ENCODE measurements around the gene SMAD3. TPM values are rescaled to one million over a fixed set of nuclear protein-coding genes. Genes with fewer than 3 reads are reported as not detected.
A peak's percentile ranks its signal among the peaks of the same experiment; 100 is the strongest.

SMAD3 gene
- total RNA-seq, 1 experiment from 2014 or later = 54.8 TPM

- Mint-ChIP-seq H3K4me1 (ENCODE audit: low read depth, unreplicated experiment) (peaks cover 35% of the 10 kb centered on the region), H3K36me3 (ENCODE audit: insufficient read depth, unreplicated experiment) (peaks cover 59% of the 10 kb centered on the region)
- H3K36me3 ChIP-seq (ENCODE audit: control insufficient read depth, insufficient read depth, low read length) = no peaks in the 10 kb centered on the region; the same call in none of the 2 replicates
These were observed 115.3 kb downstream of the SMAD3 start for GRCh38 chr15:67180514-67181191.

GRCh38 chr15:67181221-67181639, 115.8 kb downstream of the SMAD3 start:
- Histone ChIP-seq H3K9me3 (no peaks in the 10 kb centered on the region), H3K27me3 (replicated peaks; ENCODE audit: control insufficient read depth, insufficient read depth, low read length) (no peaks in the 10 kb centered on the region), H3K4me1 (peaks cover 37% of the 10 kb centered on the region), H3K4me3 (ENCODE audit: low read depth, low read length) (no peak overlapping the region), H3K36me3 (ENCODE audit: control insufficient read depth, insufficient read depth, low read length) (no peaks in the 10 kb centered on the region; the same call in none of the 2 replicates)
- no TSS peak for BruUV-seq (replicated peaks)
- POLR2A ChIA-PET = no interaction called here
- no peak for TF ChIP-seq CTCF (IDR thresholded peaks at IDR 0.05; ENCODE audit: insufficient read depth in 1 of 2, low read depth in 1 of 2, low read length in 1 of 2, severe bottlenecking in 1 of 2, unreplicated experiment in 1 of 2)
- no peak overlapping the region for H3K27ac Mint-ChIP-seq (ENCODE audit: unreplicated experiment)
- peaks cover 31% of the 10 kb centered on the region for H3K4me1 Mint-ChIP-seq (ENCODE audit: low read depth, unreplicated experiment)
- CTCF ChIA-PET = no interaction called here
- H3K9me3 Mint-ChIP-seq (ENCODE audit: unreplicated experiment) = no peaks in the 10 kb centered on the region
- intact Hi-C loops (cut with micrococcal nuclease; ENCODE audit: unreplicated experiment) = no loop called here
- peaks cover 59% of the 10 kb centered on the region for H3K36me3 Mint-ChIP-seq (ENCODE audit: insufficient read depth, unreplicated experiment)
- DNase-seq = no peak
- H3K27me3 Mint-ChIP-seq (ENCODE audit: insufficient read depth, unreplicated experiment) = no peaks in the 10 kb centered on the region
- H3K4me3 Mint-ChIP-seq (ENCODE audit: unreplicated experiment) = no peak overlapping the region

More at GRCh38 chr15:67180514-67181191, 115.3 kb downstream of the SMAD3 start:
- ChIA-PET POLR2A (no interaction called here), CTCF (no interaction called here)
- no peak for DNase-seq
- H3K4me1 ChIP-seq = peaks cover 41% of the 10 kb centered on the region
- no peak for TF ChIP-seq CTCF (IDR thresholded peaks at IDR 0.05; ENCODE audit: insufficient read depth in 1 of 2, low read depth in 1 of 2, low read length in 1 of 2, severe bottlenecking in 1 of 2, unreplicated experiment in 1 of 2)
- H3K4me3 ChIP-seq (ENCODE audit: low read depth, low read length) = no peak overlapping the region
- H3K27me3 ChIP-seq (replicated peaks; ENCODE audit: control insufficient read depth, insufficient read depth, low read length) = no peaks in the 10 kb centered on the region
- no peaks in the 10 kb centered on the region for H3K27me3 Mint-ChIP-seq (ENCODE audit: insufficient read depth, unreplicated experiment)
- no peak overlapping the region for H3K27ac Mint-ChIP-seq (ENCODE audit: unreplicated experiment)
- no TSS peak for BruUV-seq (replicated peaks)
- H3K9me3 Mint-ChIP-seq (ENCODE audit: unreplicated experiment) = no peaks in the 10 kb centered on the region
- no peaks in the 10 kb centered on the region for H3K9me3 ChIP-seq
- intact Hi-C loops (cut with micrococcal nuclease; ENCODE audit: unreplicated experiment) = no loop called here
- no peak overlapping the region for H3K4me3 Mint-ChIP-seq (ENCODE audit: unreplicated experiment)

GRCh38 chr15:67183443-67184169, 118.2 kb downstream of the SMAD3 start:
- peak overlapping the region; percentile 63 for H3K27ac Mint-ChIP-seq (ENCODE audit: unreplicated experiment)
- BruUV-seq (replicated peaks) = no TSS peak
- POLR2A ChIA-PET = no interaction called here

More at GRCh38 chr15:67183443-67184169, 118.2 kb downstream of the SMAD3 start:
- no peak for TF ChIP-seq CTCF (IDR thresholded peaks at IDR 0.05; ENCODE audit: insufficient read depth in 1 of 2, low read depth in 1 of 2, low read length in 1 of 2, severe bottlenecking in 1 of 2, unreplicated experiment in 1 of 2)
- CTCF ChIA-PET = interaction anchor here (0.6 kb wide), 1 partner anchor 256 kb away, joined by 3 read pairs; no protein-coding TSS in a partner anchor
- peaks cover 3% of the 10 kb centered on the region for H3K36me3 ChIP-seq (ENCODE audit: control insufficient read depth, insufficient read depth, low read length)
- H3K9me3 ChIP-seq = no peaks in the 10 kb centered on the region
- intact Hi-C loops (cut with micrococcal nuclease; ENCODE audit: unreplicated experiment) = no loop called here
- H3K4me3 ChIP-seq (ENCODE audit: low read depth, low read length) = no peak overlapping the region
- H3K9me3 Mint-ChIP-seq (ENCODE audit: unreplicated experiment) = no peaks in the 10 kb centered on the region
- no peak overlapping the region for H3K4me3 Mint-ChIP-seq (ENCODE audit: unreplicated experiment)
- peaks cover 20% of the 10 kb centered on the region for H3K4me1 Mint-ChIP-seq (ENCODE audit: low read depth, unreplicated experiment)
- peaks cover 23% of the 10 kb centered on the region for H3K4me1 ChIP-seq
- H3K27me3 Mint-ChIP-seq (ENCODE audit: insufficient read depth, unreplicated experiment) = no peaks in the 10 kb centered on the region
- H3K36me3 Mint-ChIP-seq (ENCODE audit: insufficient read depth, unreplicated experiment) = peaks cover 82% of the 10 kb centered on the region
- no peaks in the 10 kb centered on the region for H3K27me3 ChIP-seq (replicated peaks; ENCODE audit: control insufficient read depth, insufficient read depth, low read length)
- DNase-seq = peak in 1 of 2 experiments; percentile 31
